ENCODE data around the gene NDUFS8.

- no peak for TF ChIP-seq CTCF (IDR thresholded peaks at IDR 0.05; ENCODE audit: poor library complexity, severe bottlenecking)
- TF ChIP-seq EP300 (conservative IDR thresholded peaks at IDR 0.05; ENCODE audit: poor library complexity, severe bottlenecking) = no peak
- TF ChIP-seq RAD21 (conservative IDR thresholded peaks at IDR 0.05) = no peak
- TF ChIP-seq REST (IDR thresholded peaks at IDR 0.05; ENCODE audit: borderline replicate concordance) = no peak
- no peak for TF ChIP-seq POLR2AphosphoS5 (IDR thresholded peaks at IDR 0.05)
- no peak for TF ChIP-seq EZH2 (IDR thresholded peaks at IDR 0.05; ENCODE audit: borderline replicate concordance, insufficient read depth, low read length, poor library complexity, severe bottlenecking)
- no peak for TF ChIP-seq SMC3 (conservative IDR thresholded peaks at IDR 0.05; ENCODE audit: poor library complexity)
- no peak for TF ChIP-seq TAF1 (IDR thresholded peaks at IDR 0.05; ENCODE audit: low read depth)
Measured at GRCh38 chr11:68016161-68016903, 14.1 kb upstream of the NDUFS8 start.

Data from neural cell (in vitro differentiated cells).